IMR-90 (cell line): Measurements from ENCODE around the gene ASIC2. TPM values are rescaled to one million over a fixed set of nuclear protein-coding genes. Genes with fewer than 3 reads are reported as not detected.

ENCODE experiments used
- ATAC-seq: fragments of 200-7000 bp; cut with Tn5 transposase; 2 replicates; pipeline ENCODE4 v1.9.1; 2020; ENCODE audit warnings: low read depth, mild to moderate bottlenecking, moderate library complexity
- BruUV-seq: library from RNA; stranded (reverse); fragments of 400-500 nt; replicated peaks from 2 replicates; lab custom pipeline; 2021; lab: Mats Ljungman, UMichigan
- CTCF ChIA-PET: fragments of 300-600 bp; formaldehyde crosslinking; extraction: SDS; loops from one replicate; lab custom pipeline; 2021; ENCODE audit warnings: antibody characterized with exemption; lab: Yijun Ruan, JAX
- POLR2A ChIA-PET: fragments of 300-600 bp; sonication (Branson Sonifier 250); formaldehyde crosslinking; loops from one replicate; lab custom pipeline; 2022; ENCODE audit warnings: antibody characterized with exemption; ENCODE audit not compliant: unreplicated experiment; lab: Charles Lee
- DNase-seq: peaks from one replicate; pipeline ENCODE4 v3.0.0; 2013
- H2AFZ ChIP-seq: replicated peaks from 2 replicates; pipeline ENCODE3; 2013; ENCODE audit warnings: low read length, mild to moderate bottlenecking; ENCODE audit not compliant: poor library complexity
- H2AK5ac ChIP-seq: 2 replicates; pipeline ENCODE4 v1.6.1; 2013; ENCODE audit warnings: low read depth, low read length, inconsistent platforms
- H2AK9ac ChIP-seq: replicated peaks from 2 replicates; pipeline ENCODE3; 2013; ENCODE audit warnings: mild to moderate bottlenecking, low read depth, low read length, moderate library complexity; ENCODE audit not compliant: poor library complexity
- H2BK120ac ChIP-seq: 2 replicates; pipeline ENCODE4 v1.6.1; 2013; ENCODE audit warnings: low read depth, low read length, inconsistent platforms
- H2BK15ac ChIP-seq: 3 replicates; pipeline ENCODE4 v1.6.1; 2013; ENCODE audit warnings: low read depth, low read length, inconsistent platforms
- H2BK20ac ChIP-seq: 2 replicates; pipeline ENCODE4 v1.6.1; 2013; ENCODE audit warnings: low read depth, mild to moderate bottlenecking, inconsistent platforms, low read length, moderate library complexity
- H2BK5ac ChIP-seq: 2 replicates; pipeline ENCODE4 v1.6.1; 2013; ENCODE audit warnings: mild to moderate bottlenecking, low read depth, low read length, inconsistent platforms; ENCODE audit not compliant: poor library complexity, severe bottlenecking
- H3K14ac ChIP-seq: replicated peaks from 2 replicates; pipeline ENCODE4 v1.6.1; 2013; ENCODE audit warnings: low read depth, low read length, inconsistent platforms
- H3K18ac ChIP-seq: 2 replicates; pipeline ENCODE4 v1.6.1; 2013; ENCODE audit warnings: low read depth, low read length, control low read depth
- H3K23ac ChIP-seq: 2 replicates; pipeline ENCODE4 v1.6.1; 2013; ENCODE audit warnings: low read depth, low read length, inconsistent platforms
- H3K27ac ChIP-seq: 2 replicates; pipeline ENCODE4 v1.5.1; 2013; ENCODE audit warnings: mild to moderate bottlenecking, control low read depth, low read length; ENCODE audit not compliant: insufficient read depth
- H3K27me3 ChIP-seq: 2 replicates; pipeline ENCODE4 v1.6.1; 2013; ENCODE audit warnings: low read length; ENCODE audit not compliant: control insufficient read depth, insufficient read depth
- H3K36me3 ChIP-seq: 2 replicates; pipeline ENCODE4 v1.6.1; 2013; ENCODE audit warnings: low read length, mixed read lengths; ENCODE audit not compliant: control insufficient read depth, insufficient read depth
- H3K4ac ChIP-seq: 2 replicates; pipeline ENCODE4 v1.6.1; 2013; ENCODE audit warnings: low read depth, low read length, inconsistent platforms
- H3K4me1 ChIP-seq: 2 replicates; pipeline ENCODE4 v1.6.1; 2013; ENCODE audit warnings: low read length, mixed read lengths; ENCODE audit not compliant: control insufficient read depth, insufficient read depth
- H3K4me2 ChIP-seq: 2 replicates; pipeline ENCODE4 v1.6.1; 2013; ENCODE audit warnings: low read depth, mild to moderate bottlenecking, control low read depth, low read length, moderate library complexity
- H3K4me3 ChIP-seq: 2 replicates; pipeline ENCODE4 v1.5.1; 2013; ENCODE audit warnings: low read depth, mild to moderate bottlenecking, control low read depth, low read length, moderate library complexity; ENCODE audit not compliant: insufficient read depth
- H3K56ac ChIP-seq: 2 replicates; pipeline ENCODE4 v1.6.1; 2013; ENCODE audit warnings: low read length, inconsistent platforms; ENCODE audit not compliant: insufficient read depth; ENCODE audit errors: extremely low read depth
- H3K79me1 ChIP-seq, 2 experiments: 2 replicates each; pipeline ENCODE4 v1.6.1; 2013; ENCODE audit warnings: low read length in 2 of 2, inconsistent platforms in 1 of 2, low read depth in 1 of 2
- H3K9ac ChIP-seq: 2 replicates; pipeline ENCODE4 v1.6.1; 2013; ENCODE audit warnings: low read depth, low read length, control low read depth
- H3K9me1 ChIP-seq: 2 replicates; pipeline ENCODE4 v1.6.1; 2013; ENCODE audit warnings: low read length, inconsistent platforms; ENCODE audit not compliant: insufficient read depth
- H3K9me3 ChIP-seq: 2 replicates; pipeline ENCODE4 v1.6.1; 2013; ENCODE audit warnings: low read length; ENCODE audit not compliant: control insufficient read depth, insufficient read depth
- H4K20me1 ChIP-seq: 2 replicates; pipeline ENCODE4 v1.6.1; 2013; ENCODE audit warnings: low read length, inconsistent platforms; ENCODE audit not compliant: insufficient read depth
- H4K5ac ChIP-seq: 2 replicates; pipeline ENCODE4 v1.6.1; 2013; ENCODE audit warnings: mild to moderate bottlenecking, low read depth, low read length, control low read depth
- H4K8ac ChIP-seq, 2 experiments: 2 replicates each; pipeline ENCODE4 v1.6.1; 2013; ENCODE audit warnings: low read depth in 2 of 2, low read length in 2 of 2, control low read depth in 1 of 2, inconsistent platforms in 1 of 2
- H4K91ac ChIP-seq: 2 replicates; pipeline ENCODE4 v1.6.1; 2013; ENCODE audit warnings: low read depth, low read length, inconsistent platforms; ENCODE audit not compliant: insufficient read depth
- MAZ ChIP-seq: IDR thresholded peaks from 2 replicates; pipeline ENCODE4 v1.6.1; 2012; ENCODE audit warnings: low read depth, mild to moderate bottlenecking, low read length, improper control_type of control experiment, moderate library complexity, borderline replicate concordance
- WGBS, 2 experiments: methylation state at CpG; one replicate each; pipeline versions ENCODE4 v1.1.5 to v1.1.7; 2013; ENCODE audit warnings: missing lambda C conversion rate in 2 of 2; ENCODE audit not compliant: insufficient read length in 1 of 2; ENCODE audit errors: extremely low coverage in 2 of 2; 5-methylcytosine and 5-hydroxymethylcytosine counted together
- dilution Hi-C: fragments of 300-500 bp; cut with HindIII; formaldehyde crosslinking; loops from one replicate; pipeline ENCODE4 v1.14.3; 2018; ENCODE audit warnings: low sequenced_read_pairs; ENCODE audit not compliant: unreplicated experiment
- in situ Hi-C: fragments of 300-500 bp; cut with MboI; formaldehyde crosslinking; loops from 3 replicates; pipeline ENCODE4 v1.14.3; 2019; ENCODE audit warnings: low sequenced_read_pairs, inconsistent platforms, mixed read lengths
- intact Hi-C: fragments of 100-400 bp; cut with micrococcal nuclease; formaldehyde crosslinking; loops from 2 replicates; pipeline ENCODE4 v1.10.0; 2022
- polyA plus RNA-seq, 3 experiments: library from polyadenylated mRNA; depleted of rRNA; stranded (reverse); fragments of >200 nt; gene quantifications; 2 replicates each; pipeline ENCODE4 v1.2.3, GENCODE V29; 2012; ENCODE audit warnings: low replicate concordance in 1 of 3
- total RNA-seq: library from RNA; depleted of rRNA; stranded (reverse); fragments of >200 nt; gene quantifications from 2 replicates; pipeline ENCODE4 v1.2.3, GENCODE V29; 2012
- TF ChIP-seq, protein P1 (sequence below): fragments of 150-350 bp; IDR thresholded peaks from 2 replicates; pipeline ENCODE4 v1.6.1; 2017; ENCODE audit warnings: mild to moderate bottlenecking, antibody characterized with exemption, low read length, low read depth

ASIC2 gene
- total and polyA plus RNA-seq, 2 of the 4 experiments (the other 2 are of a cell fraction) = under 0.01 to 0.15 TPM

DNA sequence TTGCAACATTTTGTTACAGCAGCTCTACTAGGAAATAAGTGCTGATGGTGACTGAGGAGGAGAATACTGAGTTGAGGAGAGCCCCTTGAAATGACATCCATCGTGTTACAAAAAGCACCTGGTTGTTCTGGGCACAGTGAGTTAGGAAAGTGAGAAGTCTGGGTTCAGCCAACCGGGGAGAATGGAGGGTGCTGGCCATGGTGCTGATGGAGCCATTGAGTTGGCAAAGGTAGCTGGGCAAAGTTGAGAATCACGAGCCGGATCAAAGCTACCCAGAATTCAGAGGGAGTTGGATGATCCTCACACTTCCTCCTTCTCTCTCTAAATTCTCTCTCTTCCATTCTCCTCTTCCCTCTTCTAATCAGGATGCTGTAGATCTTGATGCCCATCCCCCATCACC lies 35.0 kb upstream of the ASIC2 start:
- ATAC-seq (no peak), DNase-seq (peak; percentile 4)
- no peak overlapping the region for H3K4me3 ChIP-seq
- H2BK5ac ChIP-seq = no peak overlapping the region
- no peak overlapping the region for H3K14ac ChIP-seq
- no peak overlapping the region for H3K9ac ChIP-seq
- TF ChIP-seq, protein P1, sequence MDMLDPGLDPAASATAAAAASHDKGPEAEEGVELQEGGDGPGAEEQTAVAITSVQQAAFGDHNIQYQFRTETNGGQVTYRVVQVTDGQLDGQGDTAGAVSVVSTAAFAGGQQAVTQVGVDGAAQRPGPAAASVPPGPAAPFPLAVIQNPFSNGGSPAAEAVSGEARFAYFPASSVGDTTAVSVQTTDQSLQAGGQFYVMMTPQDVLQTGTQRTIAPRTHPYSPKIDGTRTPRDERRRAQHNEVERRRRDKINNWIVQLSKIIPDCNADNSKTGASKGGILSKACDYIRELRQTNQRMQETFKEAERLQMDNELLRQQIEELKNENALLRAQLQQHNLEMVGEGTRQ = no peak
- TF ChIP-seq MAZ = no peak
- H2AFZ ChIP-seq = no peak overlapping the region
- no peaks in the 10 kb centered on the region for H3K27me3 ChIP-seq
- WGBS, 2 experiments = no CpG with 5 or more reads among the region's 4 CpGs
- H3K36me3 ChIP-seq = no peaks in the 10 kb centered on the region
- H3K4me1 ChIP-seq = no peaks in the 10 kb centered on the region
- no peak overlapping the region for H4K5ac ChIP-seq
- H3K4me2 ChIP-seq = no peak overlapping the region
- H2BK20ac ChIP-seq = no peak overlapping the region
- H3K18ac ChIP-seq = no peak overlapping the region
- H4K20me1 ChIP-seq = no peaks in the 10 kb centered on the region
- no peak overlapping the region for H2BK120ac ChIP-seq
- H4K91ac ChIP-seq = no peak overlapping the region
- no peak overlapping the region for H3K23ac ChIP-seq
- BruUV-seq = no TSS peak
- dilution Hi-C loops (no loop called here), in situ Hi-C loops (loop anchor here (10.0 kb wide), 1 partner anchor 63 kb away; no protein-coding TSS in a partner anchor), intact Hi-C loops (no loop called here)
- H3K4ac ChIP-seq = no peak overlapping the region
- no peak overlapping the region for H3K56ac ChIP-seq
- no peaks in the 10 kb centered on the region for H3K79me1 ChIP-seq
- H3K27ac ChIP-seq = no peak overlapping the region
- no peak overlapping the region for H2BK15ac ChIP-seq
- POLR2A ChIA-PET = no interaction called here
- no peaks in the 10 kb centered on the region for H3K9me1 ChIP-seq
- H3K9me3 ChIP-seq = no peaks in the 10 kb centered on the region
- CTCF ChIA-PET = no interaction called here
- no peak overlapping the region for H2AK9ac ChIP-seq
- H2AK5ac ChIP-seq = no peak overlapping the region
- H4K8ac ChIP-seq = no peak overlapping the region
